ENCODE measurements around the gene KIAA1217.
"Not testable (repeated sequence)": the region's sequence is repeated elsewhere in the genome, so short reads cannot be mapped to it uniquely, and the experiment has no call there.

KIAA1217 gene

GRCh38 chr10:24339387-24339786 is 130.4 kb downstream of the KIAA1217 start:
- no peak for DNase-seq (ENCODE audit: low read depth)

DNA sequence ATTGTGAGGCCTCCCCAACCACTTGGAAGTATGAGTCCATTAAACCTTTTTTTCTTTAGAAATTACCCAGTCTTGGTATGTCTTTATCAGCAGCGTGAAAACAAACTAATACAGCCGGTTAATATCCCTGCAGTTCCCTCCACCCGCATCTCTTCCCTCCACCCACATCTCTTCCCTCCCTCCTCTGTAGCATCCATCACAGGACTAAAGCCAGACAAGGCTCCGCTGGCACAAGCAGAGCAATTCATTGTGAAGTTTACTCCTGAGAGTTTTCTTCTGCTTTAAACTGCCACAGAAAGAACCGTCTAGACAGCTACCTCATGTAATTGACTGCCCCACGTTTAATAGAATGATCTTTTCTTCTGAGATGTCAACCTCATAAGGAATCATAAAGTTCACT is 131.5 kb downstream of the KIAA1217 start:
- DNase-seq (ENCODE audit: low read depth) = no peak

DNA sequence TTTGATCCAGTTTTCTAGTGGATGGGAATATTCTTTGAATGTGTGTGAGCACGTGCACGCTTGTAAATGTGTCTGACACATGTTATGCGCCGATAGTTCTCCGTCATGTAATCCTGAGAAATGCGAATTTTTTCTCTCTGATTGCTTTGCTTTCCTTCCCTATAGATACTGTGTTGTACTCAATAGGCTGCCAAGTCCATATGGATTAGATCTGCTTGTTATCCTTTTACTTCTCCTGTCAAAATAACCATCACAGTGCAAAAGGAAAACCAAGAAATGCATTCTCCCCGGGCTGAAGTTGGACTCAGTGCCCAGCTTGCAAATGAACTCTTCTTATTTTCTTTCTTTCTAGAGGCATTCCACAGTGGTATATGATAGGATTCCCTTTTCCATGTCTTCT is 131.9 kb downstream of the KIAA1217 start:
- DNase-seq (ENCODE audit: low read depth) = no peak

- no peak for DNase-seq (ENCODE audit: low read depth)
Measured at GRCh38 chr10:24341371-24341770, 132.4 kb downstream of the KIAA1217 start.

DNA sequence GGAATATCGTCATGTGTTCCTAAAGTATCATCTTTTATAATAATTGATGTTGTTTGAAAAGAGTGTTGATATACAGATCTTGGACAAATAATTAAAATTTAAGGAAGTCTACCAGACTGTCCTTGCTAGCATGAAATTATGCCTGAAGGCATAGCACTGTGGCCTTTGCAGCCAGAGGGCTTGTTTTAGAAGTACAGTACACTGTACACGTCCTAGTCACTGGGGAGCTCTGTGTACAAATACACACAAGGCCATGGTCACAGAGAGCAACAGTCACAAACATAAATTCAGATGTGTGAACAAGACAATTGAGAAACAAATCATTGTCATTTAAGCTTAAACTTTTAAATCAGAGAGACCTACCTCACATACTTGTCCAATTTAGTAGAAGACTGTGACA is 133.0 kb downstream of the KIAA1217 start:
- no peak for DNase-seq (ENCODE audit: low read depth)

GRCh38 chr10:24343686-24344085 is 134.7 kb downstream of the KIAA1217 start:
- DNase-seq (ENCODE audit: low read depth) = no peak

DNA sequence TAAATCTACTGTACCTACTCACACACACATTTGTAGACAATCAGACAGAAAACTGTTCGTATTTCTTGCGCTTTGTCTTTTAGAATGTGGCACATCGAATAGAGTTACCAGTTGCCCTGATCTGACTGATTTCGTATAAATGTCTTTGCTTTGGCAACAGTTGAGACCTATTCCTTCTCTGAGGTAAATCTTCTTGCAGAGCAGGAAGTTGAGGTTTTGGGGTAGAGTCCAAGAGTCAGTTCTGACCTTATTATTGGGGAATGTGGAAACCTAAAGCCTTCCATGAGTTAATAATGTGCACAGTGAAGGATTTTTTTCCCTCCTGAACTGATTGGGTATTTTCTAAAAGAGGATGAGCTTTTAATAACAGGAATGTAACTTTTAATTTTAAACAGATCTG is 135.3 kb downstream of the KIAA1217 start:
- DNase-seq (ENCODE audit: low read depth) = peak; percentile 89

GRCh38 chr10:24344695-24345463 is 135.9 kb downstream of the KIAA1217 start:
- no peak for DNase-seq (ENCODE audit: low read depth)

GRCh38 chr10:24346877-24347519 is 138.1 kb downstream of the KIAA1217 start:
- DNase-seq (ENCODE audit: low read depth) = no peak

GRCh38 chr10:24349379-24350001 is 140.6 kb downstream of the KIAA1217 start:
- peak; percentile 49 for DNase-seq (ENCODE audit: low read depth)

DNA sequence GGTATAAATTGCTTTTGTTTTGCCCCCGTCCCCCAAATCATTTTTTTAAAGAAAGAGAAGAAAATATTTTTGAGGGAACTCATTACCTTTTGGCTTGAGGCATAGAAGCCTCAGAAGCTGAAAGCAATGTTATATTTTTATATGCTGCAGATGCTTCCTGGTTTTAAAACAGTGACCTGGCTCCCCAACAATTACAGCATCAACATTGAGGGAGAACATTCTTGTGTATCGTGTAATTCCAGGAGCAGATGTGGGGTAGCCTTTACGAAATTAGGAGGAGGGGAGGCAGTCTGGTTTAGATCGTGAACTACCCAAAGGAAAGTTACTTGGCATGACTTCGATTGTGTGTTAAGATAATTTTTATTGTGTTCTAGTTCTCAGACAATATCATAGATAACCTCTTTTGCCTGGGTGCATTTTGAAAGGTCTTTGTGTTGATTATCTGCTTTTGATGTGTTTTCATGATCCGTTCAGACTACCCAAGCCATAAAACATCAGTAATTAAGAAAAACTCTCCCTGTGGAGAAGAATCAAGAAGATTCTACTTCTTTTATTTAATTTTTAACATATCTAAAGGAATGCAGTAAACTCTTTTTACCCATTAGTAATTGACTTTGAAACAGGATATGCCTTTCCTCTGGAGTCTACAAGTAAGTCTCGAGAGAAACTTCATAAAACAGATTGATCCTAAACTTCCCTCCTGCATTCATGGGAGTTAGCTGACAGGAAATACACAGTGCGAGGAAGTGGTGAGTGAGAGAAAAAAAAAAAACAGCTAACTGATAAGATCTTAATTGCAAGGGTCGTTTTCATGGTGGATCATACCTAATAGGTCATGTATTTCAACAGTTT is 141.4 kb downstream of the KIAA1217 start:
- no peak for DNase-seq (ENCODE audit: low read depth)

GRCh38 chr10:24350922-24351225 is 141.9 kb downstream of the KIAA1217 start:
- not testable (repeated sequence) for DNase-seq (ENCODE audit: low read depth)

- DNase-seq (ENCODE audit: low read depth) = no peak
Measured at GRCh38 chr10:24351961-24352360, 143.0 kb downstream of the KIAA1217 start.

- DNase-seq (ENCODE audit: low read depth) = no peak
Measured at GRCh38 chr10:24352399-24352798, 143.5 kb downstream of the KIAA1217 start.

- DNase-seq (ENCODE audit: low read depth) = no peak
Measured at GRCh38 chr10:24353319-24353718, 144.4 kb downstream of the KIAA1217 start.

- DNase-seq (ENCODE audit: low read depth) = no peak
Measured at GRCh38 chr10:24355056-24355688, 146.2 kb downstream of the KIAA1217 start.

- no peak for DNase-seq (ENCODE audit: low read depth)
Measured at GRCh38 chr10:24357344-24358004, 148.5 kb downstream of the KIAA1217 start.

DNA sequence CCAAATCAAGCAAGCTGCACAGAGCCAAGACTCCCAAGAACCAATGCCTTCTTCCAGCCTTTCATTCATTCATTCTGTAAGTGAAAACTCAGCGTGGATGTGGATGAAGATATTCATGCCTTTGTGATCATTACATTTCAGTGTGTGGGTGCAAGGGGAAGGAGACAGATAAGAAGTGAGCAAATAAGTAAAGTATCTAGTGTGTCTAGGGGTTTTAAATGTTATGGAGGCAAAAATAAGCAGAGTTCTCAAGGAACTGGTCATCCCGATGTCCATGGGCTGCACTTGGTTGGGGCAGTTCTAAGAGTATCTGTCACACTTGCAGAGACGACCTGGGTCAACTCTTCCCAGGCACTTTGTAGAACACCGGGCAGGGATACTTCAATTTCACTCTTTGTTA is 149.1 kb downstream of the KIAA1217 start:
- no peak for DNase-seq (ENCODE audit: low read depth)

DNA sequence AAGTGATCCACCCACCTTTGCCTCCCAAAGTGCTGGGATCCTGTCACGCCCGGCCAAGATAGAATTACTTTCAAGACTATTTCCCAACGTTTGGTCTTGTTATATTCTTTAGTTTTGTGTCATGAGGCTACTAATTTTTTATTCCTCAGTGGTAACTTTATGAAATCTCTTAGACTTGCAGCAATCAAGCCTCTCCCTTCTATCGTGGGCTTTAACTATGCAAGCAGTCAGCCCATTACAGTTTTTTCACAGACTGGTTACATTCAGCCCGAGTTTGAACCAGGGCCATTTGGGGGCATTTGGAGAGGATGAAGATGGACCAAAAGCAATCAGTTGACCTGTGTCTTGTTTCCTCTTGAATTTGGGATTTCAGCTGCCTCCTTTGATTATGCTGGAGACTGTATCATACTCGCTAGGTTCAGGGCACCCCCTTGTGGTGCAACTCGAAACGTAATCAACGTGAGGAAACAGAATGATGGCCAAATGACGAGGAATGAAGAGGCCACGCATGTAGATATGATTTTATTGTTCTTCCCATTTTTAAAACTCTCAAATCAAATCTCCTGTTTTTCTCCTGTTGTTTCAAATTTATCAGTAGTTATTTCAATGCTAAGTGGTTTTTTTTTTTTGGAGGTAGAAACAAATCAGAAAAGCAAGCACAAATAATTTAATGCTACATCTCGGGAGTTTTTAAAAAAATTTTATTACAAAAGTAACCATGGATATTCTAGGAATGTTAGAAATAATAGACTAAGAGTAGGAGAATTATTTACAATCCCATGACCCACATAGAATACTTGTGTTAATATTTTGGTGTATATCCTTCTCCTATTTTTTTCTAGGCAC is 151.6 kb downstream of the KIAA1217 start:
- DNase-seq (ENCODE audit: low read depth) = peak; percentile 61

DNA sequence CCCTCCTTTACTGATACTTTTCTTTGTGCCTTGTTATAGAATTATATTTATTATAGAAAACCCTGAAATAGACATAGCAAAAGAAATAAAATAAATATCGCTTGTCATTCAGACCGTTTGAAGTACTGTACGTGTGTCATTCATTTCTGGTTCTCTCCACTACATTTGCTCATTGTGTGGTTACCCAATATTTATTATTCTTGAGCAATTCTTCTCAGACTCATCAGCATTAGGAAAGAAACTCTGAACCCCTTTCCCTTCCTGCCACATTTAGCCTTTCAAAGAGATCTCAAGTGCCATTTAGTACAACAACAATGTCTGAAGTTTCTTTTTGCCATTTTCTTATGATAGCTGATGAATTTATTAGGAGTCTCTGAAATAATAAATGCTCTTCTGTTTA is 154.1 kb downstream of the KIAA1217 start:
- peak; percentile 48 for DNase-seq (ENCODE audit: low read depth)

GRCh38 chr10:24367688-24368087 is 158.8 kb downstream of the KIAA1217 start:
- no peak for DNase-seq (ENCODE audit: low read depth)
